Endothelial cell of umbilical vein (primary cell): Measurements from ENCODE around the gene DMAP1. TPM values are rescaled to one million over a fixed set of nuclear protein-coding genes. Genes with fewer than 3 reads are reported as not detected.

ENCODE experiments used
- BruUV-seq: library from RNA; stranded (reverse); fragments of 400-500 nt; replicated peaks from 2 replicates; lab custom pipeline; 2021; lab: Mats Ljungman, UMichigan
- CTCF ChIA-PET: fragments of 300-600, 350-600 bp; sonication (Branson Sonifier 250); formaldehyde crosslinking; loops from one replicate; lab custom pipeline; 2021; ENCODE audit warnings: antibody characterized with exemption, inconsistent platforms; lab: Charles Lee
- POLR2A ChIA-PET: fragments of 300-600, 350-600 bp; sonication (Branson Sonifier 250); formaldehyde crosslinking; loops from one replicate; lab custom pipeline; 2021; ENCODE audit warnings: antibody characterized with exemption, inconsistent platforms; lab: Charles Lee
- DNase-seq: peaks from one replicate; pipeline ENCODE4 v3.0.0-alpha.2; 2011; ENCODE audit warnings: low read depth, low spot score
- FAIRE-seq: peaks from 2 replicates; lab custom pipeline; 2011; peaks lifted over from hg19 to GRCh38; lab: Jason Lieb, UNC
- H2AFZ ChIP-seq: 2 replicates; pipeline ENCODE4 v1.6.0; 2012; ENCODE audit warnings: low read depth, low read length, control low read depth, inconsistent platforms
- H3K27ac ChIP-seq: 2 replicates; pipeline ENCODE4 v1.5.1; 2011; ENCODE audit warnings: low read depth, mild to moderate bottlenecking, control low read depth, low read length, moderate library complexity; ENCODE audit not compliant: insufficient read depth
- H3K27me3 ChIP-seq, 2 experiments: 2 replicates each; pipeline versions ENCODE4 v1.6.0 to v1.6.1; 2011; ENCODE audit warnings: low read length in 2 of 2, mixed read lengths in 1 of 2; ENCODE audit not compliant: control insufficient read depth in 2 of 2, insufficient read depth in 2 of 2
- H3K36me3 ChIP-seq, 2 experiments: 2 replicates in 1 of 2; 3 replicates in 1 of 2; pipeline ENCODE4 v1.5.1; 2011; ENCODE audit warnings: low read length in 2 of 2, mild to moderate bottlenecking in 1 of 2, moderate library complexity in 1 of 2; ENCODE audit not compliant: control insufficient read depth in 2 of 2, insufficient read depth in 2 of 2; ENCODE audit errors: extremely low read depth in 1 of 2
- H3K4me1 ChIP-seq: 3 replicates; pipeline ENCODE4 v1.5.1; 2011; ENCODE audit warnings: mild to moderate bottlenecking, low read length; ENCODE audit not compliant: control insufficient read depth, insufficient read depth; ENCODE audit errors: extremely low read depth
- H3K4me2 ChIP-seq: 2 replicates; pipeline ENCODE4 v1.6.1; 2011; ENCODE audit warnings: low read length, control low read depth, mixed read lengths; ENCODE audit not compliant: insufficient read depth
- H3K4me3 ChIP-seq, 3 experiments: fragments of 200-600 bp in 1 of 3; sonication (generic), shearing (Covaris generic) in 1 of 3; replicated peaks in 1 of 3; 2 replicates each; pipeline ENCODE4 v1.5.1; 2011 to 2016; ENCODE audit warnings: control low read depth in 3 of 3, low read length in 3 of 3, mild to moderate bottlenecking in 2 of 3, inconsistent platforms in 1 of 3, low read depth in 1 of 3, moderate library complexity in 1 of 3; ENCODE audit not compliant: insufficient read depth in 1 of 3
- H3K79me2 ChIP-seq: 2 replicates; pipeline ENCODE4 v1.6.0; 2012; ENCODE audit warnings: low read length, inconsistent platforms; ENCODE audit not compliant: control insufficient read depth, insufficient read depth
- H3K9ac ChIP-seq: replicated peaks from 2 replicates; pipeline ENCODE3; 2011; ENCODE audit warnings: low read length, control low read depth; ENCODE audit not compliant: insufficient read depth; ENCODE audit errors: extremely low read depth
- H3K9me1 ChIP-seq: replicated peaks from 3 replicates; pipeline ENCODE4 v1.6.0; 2011; ENCODE audit warnings: mild to moderate bottlenecking, low read length; ENCODE audit not compliant: control insufficient read depth, insufficient read depth; ENCODE audit errors: extremely low read depth
- H3K9me3 ChIP-seq: replicated peaks from 2 replicates; pipeline ENCODE4 v1.5.1; 2012; ENCODE audit warnings: low read length, inconsistent platforms; ENCODE audit not compliant: control insufficient read depth, insufficient read depth
- H4K20me1 ChIP-seq: replicated peaks from 2 replicates; pipeline ENCODE3; 2011; ENCODE audit warnings: mild to moderate bottlenecking, low read length; ENCODE audit not compliant: control insufficient read depth, insufficient read depth; ENCODE audit errors: extremely low read depth
- FOS ChIP-seq: IDR thresholded peaks from 2 replicates; pipeline ENCODE4 v1.6.1; 2011; ENCODE audit warnings: mild to moderate bottlenecking, low read length, moderate library complexity, borderline replicate concordance; ENCODE audit not compliant: insufficient read depth
- GATA2 ChIP-seq: IDR thresholded peaks from 2 replicates; pipeline ENCODE4 v1.7.0; 2011; ENCODE audit warnings: low read depth, mild to moderate bottlenecking, moderate library complexity, mixed read lengths, low read length; ENCODE audit not compliant: insufficient read length, insufficient read depth
- MYC ChIP-seq: IDR thresholded peaks from one replicate; pipeline ENCODE4 v1.6.1; 2011; ENCODE audit warnings: mild to moderate bottlenecking, low read depth, low read length
- POLR2A ChIP-seq: IDR thresholded peaks from 2 replicates; pipeline ENCODE4 v1.6.1; 2012; ENCODE audit warnings: low read depth, mild to moderate bottlenecking, control low read depth, low read length
- dilution Hi-C: fragments of 300-500 bp; cut with MboI; formaldehyde crosslinking; loops from one replicate; pipeline ENCODE4 v1.15.0; 2019; ENCODE audit warnings: low sequenced_read_pairs; ENCODE audit not compliant: extremely low pct_ligation_motif_present
- intact Hi-C: fragments of 100-400 bp; cut with micrococcal nuclease; formaldehyde crosslinking; loops from one replicate; pipeline ENCODE4 v1.10.0; 2022
- polyA plus RNA-seq, 4 experiments: library from polyadenylated mRNA; depleted of rRNA in 3 of 4; stranded (reverse) in 3 of 4; unstranded in 1 of 4; fragments of >200 nt; gene quantifications; 2 replicates each; pipeline versions ENCODE4 v1.2.1 to v1.2.3, GENCODE V29; 2011 to 2012; ENCODE audit warnings: missing spikeins in 1 of 4
- total RNA-seq: library from RNA; stranded (reverse); gene quantifications from 2 replicates; pipeline ENCODE4 v1.2.3, GENCODE V29; 2021
- TF ChIP-seq, protein P1 (sequence below): IDR thresholded peaks from 2 replicates; pipeline ENCODE4 v1.6.1; 2011; ENCODE audit not compliant: insufficient read depth, insufficient read length
- TF ChIP-seq, protein P2 (sequence below), 2 donors: IDR thresholded peaks; 1 replicate in 1 of 2; 2 replicates in 1 of 2; pipeline ENCODE4 v1.5.1; 2011; ENCODE audit warnings: low read length in 2 of 2, mild to moderate bottlenecking in 2 of 2, moderate library complexity in 2 of 2, control low read depth in 1 of 2, inconsistent platforms in 1 of 2, low read depth in 1 of 2; ENCODE audit not compliant: insufficient read depth in 1 of 2; ENCODE audit errors: extremely low read depth in 1 of 2

Gene DMAP1
- total and polyA plus RNA-seq, 2 donors (not counting 3 experiments of a cell fraction or from before 2014, with no cell fraction given): 42.9 to 63.2 TPM

DNA sequence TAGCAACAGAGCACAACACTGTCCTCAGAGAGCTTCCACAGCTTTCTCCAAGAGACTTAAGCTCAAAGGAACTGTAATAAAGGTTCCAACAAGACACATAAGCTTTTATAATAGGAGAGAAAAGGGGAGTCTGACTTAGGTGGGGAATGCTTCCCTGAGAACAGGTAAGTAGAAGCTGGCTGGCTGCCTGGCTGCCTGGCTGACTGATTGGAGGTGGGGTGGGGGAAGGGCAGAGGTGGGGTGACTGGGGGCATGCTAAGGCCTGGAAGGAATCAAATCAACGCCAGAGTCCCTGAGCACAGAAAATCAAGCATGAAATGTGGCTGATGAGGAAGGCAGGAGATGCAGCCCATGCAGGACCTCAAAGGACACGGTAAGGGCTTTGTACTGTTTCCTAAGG lies 45.8 kb downstream of the DMAP1 start:
- H3K9me3 ChIP-seq: no peaks in the 10 kb centered on the region
- dilution Hi-C loops: no loop called here
- H3K79me2 ChIP-seq: no peaks in the 10 kb centered on the region
- H4K20me1 ChIP-seq: no peaks in the 10 kb centered on the region
- H3K27ac ChIP-seq: no peak overlapping the region
- H3K36me3 ChIP-seq: peaks cover 0 to 3% of the 10 kb centered on the region in 2 experiments
- no peak overlapping the region for H3K9ac ChIP-seq
- H3K27me3 ChIP-seq: no peaks in the 10 kb centered on the region
- no peak for TF ChIP-seq POLR2A
- TF ChIP-seq, protein P1, sequence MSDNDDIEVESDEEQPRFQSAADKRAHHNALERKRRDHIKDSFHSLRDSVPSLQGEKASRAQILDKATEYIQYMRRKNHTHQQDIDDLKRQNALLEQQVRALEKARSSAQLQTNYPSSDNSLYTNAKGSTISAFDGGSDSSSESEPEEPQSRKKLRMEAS: no peak
- no peaks in the 10 kb centered on the region for H3K4me1 ChIP-seq
- FAIRE-seq: no peak
- no peak overlapping the region for H2AFZ ChIP-seq
- intact Hi-C loops: no loop called here
- no TSS peak for BruUV-seq
- ChIA-PET CTCF (interaction anchor here (1.1 kb wide), 1 partner anchor 21 kb away, joined by 3 read pairs; no protein-coding TSS in a partner anchor), POLR2A (no interaction called here)
- H3K9me1 ChIP-seq: no peaks in the 10 kb centered on the region
- H3K4me2 ChIP-seq: no peak overlapping the region
- DNase-seq: no peak
- H3K4me3 ChIP-seq: no peak overlapping the region

DNA sequence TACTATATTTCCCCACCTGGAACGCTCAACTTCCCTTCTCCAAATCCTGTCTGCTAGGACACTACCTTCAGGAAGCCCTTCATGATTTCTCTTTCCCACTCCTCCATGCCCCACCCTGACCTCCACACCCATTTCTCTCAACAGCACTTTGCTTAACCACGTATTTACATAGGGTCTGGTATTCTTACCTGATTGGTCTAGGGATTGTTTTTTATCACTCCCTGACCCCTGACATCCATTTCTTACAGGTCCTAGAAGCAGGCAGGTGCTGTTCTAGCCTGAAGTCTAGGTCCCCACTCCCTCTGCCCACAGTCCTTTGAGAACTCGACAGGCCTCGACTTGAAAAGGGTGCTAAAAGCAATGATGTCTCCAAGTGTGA lies 47.5 kb downstream of the DMAP1 start:
- no peaks in the 10 kb centered on the region for H3K4me1 ChIP-seq
- BruUV-seq: no TSS peak
- H3K27me3 ChIP-seq: no peaks in the 10 kb centered on the region
- intact Hi-C loops (no loop called here), dilution Hi-C loops (no loop called here)
- TF ChIP-seq MYC (no peak), FOS (no peak), POLR2A (no peak), GATA2 (no peak)
- TF ChIP-seq, protein P2, sequence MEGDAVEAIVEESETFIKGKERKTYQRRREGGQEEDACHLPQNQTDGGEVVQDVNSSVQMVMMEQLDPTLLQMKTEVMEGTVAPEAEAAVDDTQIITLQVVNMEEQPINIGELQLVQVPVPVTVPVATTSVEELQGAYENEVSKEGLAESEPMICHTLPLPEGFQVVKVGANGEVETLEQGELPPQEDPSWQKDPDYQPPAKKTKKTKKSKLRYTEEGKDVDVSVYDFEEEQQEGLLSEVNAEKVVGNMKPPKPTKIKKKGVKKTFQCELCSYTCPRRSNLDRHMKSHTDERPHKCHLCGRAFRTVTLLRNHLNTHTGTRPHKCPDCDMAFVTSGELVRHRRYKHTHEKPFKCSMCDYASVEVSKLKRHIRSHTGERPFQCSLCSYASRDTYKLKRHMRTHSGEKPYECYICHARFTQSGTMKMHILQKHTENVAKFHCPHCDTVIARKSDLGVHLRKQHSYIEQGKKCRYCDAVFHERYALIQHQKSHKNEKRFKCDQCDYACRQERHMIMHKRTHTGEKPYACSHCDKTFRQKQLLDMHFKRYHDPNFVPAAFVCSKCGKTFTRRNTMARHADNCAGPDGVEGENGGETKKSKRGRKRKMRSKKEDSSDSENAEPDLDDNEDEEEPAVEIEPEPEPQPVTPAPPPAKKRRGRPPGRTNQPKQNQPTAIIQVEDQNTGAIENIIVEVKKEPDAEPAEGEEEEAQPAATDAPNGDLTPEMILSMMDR (IDR thresholded peaks at IDR 0.05; ENCODE audit: extremely low read depth in 1 of 2, insufficient read depth in 1 of 2, low read depth in 1 of 2, low read length in 2 of 2): no peak
- no peak overlapping the region for H3K27ac ChIP-seq
- H3K79me2 ChIP-seq: no peaks in the 10 kb centered on the region
- H3K4me2 ChIP-seq: no peak overlapping the region
- H4K20me1 ChIP-seq: no peaks in the 10 kb centered on the region
- no peak for DNase-seq
- H3K9me3 ChIP-seq: no peaks in the 10 kb centered on the region
- FAIRE-seq: no peak
- no peak overlapping the region for H3K4me3 ChIP-seq
- POLR2A ChIA-PET: no interaction called here
- H3K9ac ChIP-seq: no peak overlapping the region
- no peaks in the 10 kb centered on the region for H3K9me1 ChIP-seq
- H3K36me3 ChIP-seq: peaks cover 0 to 3% of the 10 kb centered on the region in 2 experiments
- CTCF ChIA-PET: no interaction called here
- H2AFZ ChIP-seq: no peak overlapping the region
